IPS-15b (cell line): ENCODE measurements around the gene B3GAT1.
"Not testable (repeated sequence)": the region's sequence is repeated elsewhere in the genome, so short reads cannot be mapped to it uniquely, and the experiment has no call there.

Experiments
- H3K27me3 ChIP-seq: one replicate; pipeline ENCODE4 v1.6.1; 2013; ENCODE audit warnings: low read length; ENCODE audit not compliant: control insufficient read depth, insufficient read depth
- H3K36me3 ChIP-seq: one replicate; pipeline ENCODE4 v1.6.1; 2013; ENCODE audit warnings: low read length; ENCODE audit not compliant: control insufficient read depth, insufficient read depth
- H3K4me1 ChIP-seq: one replicate; pipeline ENCODE4 v1.6.1; 2013; ENCODE audit warnings: mild to moderate bottlenecking, low read length; ENCODE audit not compliant: control insufficient read depth, insufficient read depth
- H3K4me3 ChIP-seq: one replicate; pipeline ENCODE4 v1.5.1; 2013; ENCODE audit warnings: low read depth, low read length
- H3K9ac ChIP-seq: one replicate; pipeline ENCODE4 v1.6.1; 2013; ENCODE audit warnings: low read depth, mild to moderate bottlenecking, low read length
- H3K9me3 ChIP-seq: one replicate; pipeline ENCODE4 v1.6.1; 2013; ENCODE audit warnings: mild to moderate bottlenecking, low read length; ENCODE audit not compliant: control insufficient read depth, insufficient read depth

The B3GAT1 gene

GRCh38 chr11:134452026-134452837 lies 40.2 kb upstream of the B3GAT1 start:
- Histone ChIP-seq H3K36me3 (no peaks in the 10 kb centered on the region), H3K27me3 (no peaks in the 10 kb centered on the region), H3K4me3 (no peak overlapping the region), H3K9ac (no peak overlapping the region), H3K9me3 (no peaks in the 10 kb centered on the region), H3K4me1 (no peaks in the 10 kb centered on the region)

GRCh38 chr11:134450186-134450585 lies 38.1 kb upstream of the B3GAT1 start:
- no peak overlapping the region for H3K9ac ChIP-seq
- H3K4me3 ChIP-seq: no peak overlapping the region
- H3K36me3 ChIP-seq: no peaks in the 10 kb centered on the region
- H3K27me3 ChIP-seq: no peaks in the 10 kb centered on the region
- H3K4me1 ChIP-seq: no peaks in the 10 kb centered on the region
- no peaks in the 10 kb centered on the region for H3K9me3 ChIP-seq

GRCh38 chr11:134449713-134450112 lies 37.7 kb upstream of the B3GAT1 start:
- Histone ChIP-seq H3K4me1 (no peaks in the 10 kb centered on the region), H3K4me3 (no peak overlapping the region), H3K36me3 (no peaks in the 10 kb centered on the region), H3K27me3 (no peaks in the 10 kb centered on the region), H3K9me3 (no peaks in the 10 kb centered on the region), H3K9ac (no peak overlapping the region)

GRCh38 chr11:134449051-134449450 lies 37.0 kb upstream of the B3GAT1 start:
- H3K9me3 ChIP-seq: no peaks in the 10 kb centered on the region
- no peaks in the 10 kb centered on the region for H3K27me3 ChIP-seq

DNA sequence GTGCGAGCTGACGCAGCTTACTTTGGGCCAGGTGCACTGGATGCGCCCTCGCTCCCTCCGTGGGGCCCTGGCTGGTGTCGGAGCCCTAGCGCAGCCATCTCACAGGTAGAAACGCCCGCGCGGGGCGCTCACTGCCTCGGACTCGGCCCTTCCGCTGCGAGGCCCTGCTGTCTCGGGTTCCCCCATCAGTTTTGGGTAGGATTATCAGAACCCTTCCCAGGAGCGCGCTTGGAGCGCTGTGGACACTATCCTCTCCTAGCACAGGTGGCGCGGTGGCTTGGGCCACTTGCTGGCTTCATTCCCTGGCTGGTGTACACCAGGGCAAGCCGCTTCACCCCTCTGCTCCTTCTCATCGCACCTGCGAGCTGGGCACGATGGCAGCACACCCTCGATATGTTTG lies 35.7 kb upstream of the B3GAT1 start:
- Histone ChIP-seq H3K9ac (no peak overlapping the region), H3K4me3 (no peak overlapping the region), H3K36me3 (no peaks in the 10 kb centered on the region), H3K4me1 (no peaks in the 10 kb centered on the region), H3K27me3 (no peaks in the 10 kb centered on the region), H3K9me3 (no peaks in the 10 kb centered on the region)

More at GRCh38 chr11:134449051-134449450, 37.0 kb upstream of the B3GAT1 start:
- Histone ChIP-seq H3K36me3 (no peaks in the 10 kb centered on the region), H3K9ac (no peak overlapping the region), H3K4me3 (no peak overlapping the region), H3K4me1 (no peaks in the 10 kb centered on the region)

DNA sequence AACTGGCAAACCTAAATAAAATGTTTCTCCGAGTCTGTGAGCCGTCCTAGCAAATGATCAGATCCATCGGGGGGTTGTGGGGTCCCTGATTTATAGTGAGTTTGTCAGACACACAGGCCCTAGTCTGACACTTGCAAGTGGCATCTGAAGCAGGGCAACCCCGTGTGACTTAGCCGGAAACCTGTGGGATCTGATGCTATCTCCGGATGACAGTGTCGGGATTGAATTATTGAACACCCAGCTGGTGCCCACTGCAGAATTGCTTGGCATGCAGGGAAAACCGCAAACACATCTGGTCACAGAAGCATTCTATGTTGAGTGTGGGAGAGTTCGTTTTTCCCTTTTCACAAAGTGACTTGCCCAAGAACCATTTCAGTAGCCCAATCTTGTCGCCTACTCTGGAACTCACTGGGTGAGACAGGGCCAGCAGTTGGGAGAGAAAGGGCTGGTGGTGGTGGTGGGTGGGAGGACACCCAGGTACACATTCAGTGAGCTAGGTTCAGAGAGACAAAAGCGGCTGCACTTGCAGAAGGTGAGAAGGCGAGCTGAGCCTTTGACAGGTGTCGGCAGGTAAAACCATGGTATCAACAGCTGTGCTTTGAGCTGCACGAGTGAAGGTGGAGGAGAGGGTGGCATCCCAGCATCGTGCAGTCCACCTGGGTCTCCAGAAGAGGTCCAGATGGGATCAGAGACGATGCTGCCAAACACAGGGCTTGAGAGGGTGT lies 33.7 kb upstream of the B3GAT1 start:
- Histone ChIP-seq H3K27me3 (no peaks in the 10 kb centered on the region), H3K36me3 (no peaks in the 10 kb centered on the region), H3K9me3 (no peaks in the 10 kb centered on the region), H3K4me1 (no peaks in the 10 kb centered on the region), H3K4me3 (no peak overlapping the region), H3K9ac (no peak overlapping the region)

DNA sequence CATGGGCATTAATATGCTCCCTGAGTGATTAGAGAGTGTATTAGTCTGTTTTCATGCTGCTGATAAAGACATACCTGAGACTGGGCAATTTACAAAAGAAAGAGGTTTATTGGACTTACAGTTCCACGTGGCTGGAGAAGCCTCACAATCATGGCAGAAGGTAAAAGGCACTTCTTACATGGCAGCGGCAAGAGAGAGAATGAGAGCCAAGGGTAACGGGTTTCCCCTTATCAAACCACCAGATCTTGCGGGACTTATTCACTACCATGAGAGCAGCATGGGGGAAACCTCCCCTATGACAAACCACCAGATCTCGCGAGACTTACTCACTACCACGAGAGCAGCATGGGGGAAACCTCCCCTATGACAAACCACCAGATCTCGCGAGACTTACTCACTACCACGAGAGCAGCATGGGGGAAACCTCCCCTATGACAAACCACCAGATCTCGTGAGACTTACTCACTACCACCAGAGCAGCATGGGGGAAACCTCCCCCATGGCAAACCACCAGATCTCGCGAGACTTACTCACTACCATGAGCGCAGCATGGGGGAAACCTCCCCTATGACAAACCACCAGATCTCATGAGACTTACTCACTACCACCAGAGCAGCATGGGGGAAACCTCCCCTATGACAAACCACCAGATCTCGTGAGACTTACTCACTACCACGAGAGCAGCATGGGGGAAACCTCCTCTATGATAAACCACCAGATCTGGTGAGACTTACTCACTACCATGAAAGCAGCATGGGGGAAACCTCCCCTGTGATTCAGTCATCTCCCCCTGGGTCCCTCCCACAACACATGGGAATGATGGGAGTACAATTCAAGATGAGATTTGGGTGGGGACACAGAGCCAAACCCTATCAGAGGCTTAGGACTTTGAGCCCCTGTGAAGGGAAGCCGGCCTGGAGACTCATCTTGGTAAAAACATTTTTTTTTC lies 32.4 kb upstream of the B3GAT1 start:
- H3K9me3 ChIP-seq, H3K36me3 ChIP-seq, H3K9ac ChIP-seq, H3K4me3 ChIP-seq, H3K4me1 ChIP-seq, H3K27me3 ChIP-seq: not testable (repeated sequence)

GRCh38 chr11:134443246-134443645 lies 31.2 kb upstream of the B3GAT1 start:
- H3K9me3 ChIP-seq: no peaks in the 10 kb centered on the region
- no peaks in the 10 kb centered on the region for H3K36me3 ChIP-seq
- H3K4me3 ChIP-seq: no peak overlapping the region
- no peak overlapping the region for H3K9ac ChIP-seq
- no peaks in the 10 kb centered on the region for H3K4me1 ChIP-seq
- H3K27me3 ChIP-seq: no peaks in the 10 kb centered on the region

- H3K9ac ChIP-seq: no peak overlapping the region
- H3K36me3 ChIP-seq: no peaks in the 10 kb centered on the region
- no peaks in the 10 kb centered on the region for H3K9me3 ChIP-seq
- no peak overlapping the region for H3K4me3 ChIP-seq
- no peaks in the 10 kb centered on the region for H3K27me3 ChIP-seq
- no peaks in the 10 kb centered on the region for H3K4me1 ChIP-seq
These were observed 30.2 kb upstream of the B3GAT1 start for GRCh38 chr11:134442246-134442645.

DNA sequence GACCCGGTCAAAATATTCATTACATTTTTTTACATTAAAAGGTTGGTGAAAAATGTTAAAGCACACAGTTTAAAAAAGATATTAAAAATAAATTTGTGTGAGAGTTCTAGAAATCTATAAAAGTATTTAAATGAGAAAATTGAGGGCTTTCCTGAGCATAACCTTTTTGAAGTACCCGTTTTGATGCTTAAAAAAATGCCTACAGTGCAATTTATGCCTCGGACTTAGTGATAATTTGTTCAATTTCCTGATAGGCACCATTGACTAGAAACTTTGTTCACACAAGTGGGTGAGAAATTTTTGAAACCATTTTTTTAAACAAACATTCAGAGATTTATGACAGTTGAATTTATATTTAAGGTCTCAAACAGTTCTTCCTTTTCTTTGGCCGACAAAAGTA lies 29.7 kb upstream of the B3GAT1 start:
- Histone ChIP-seq H3K36me3 (no peaks in the 10 kb centered on the region), H3K27me3 (no peaks in the 10 kb centered on the region), H3K4me1 (no peaks in the 10 kb centered on the region), H3K4me3 (no peak overlapping the region), H3K9ac (no peak overlapping the region), H3K9me3 (no peaks in the 10 kb centered on the region)

DNA sequence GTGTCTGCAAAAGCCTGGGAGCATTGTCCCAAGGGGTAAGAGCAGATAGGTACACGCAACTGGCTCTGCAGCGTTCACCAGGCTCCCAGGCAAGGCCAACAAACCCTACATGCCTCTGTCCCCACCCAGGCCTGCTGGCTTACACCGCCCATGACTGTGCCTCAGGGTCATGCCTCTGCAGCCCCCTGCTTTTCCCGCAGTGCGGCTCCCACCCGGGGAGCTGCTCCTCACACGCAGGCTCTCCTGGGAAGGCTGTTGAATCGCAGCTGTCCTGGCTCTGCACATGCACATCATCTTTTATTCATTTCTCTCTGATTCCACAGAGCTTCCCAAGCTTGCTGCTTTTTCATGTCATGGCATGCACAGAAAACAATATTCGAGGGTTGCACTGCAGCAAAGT lies 29.2 kb upstream of the B3GAT1 start:
- Histone ChIP-seq H3K27me3 (no peaks in the 10 kb centered on the region), H3K9me3 (no peaks in the 10 kb centered on the region), H3K4me3 (no peak overlapping the region), H3K4me1 (no peaks in the 10 kb centered on the region), H3K9ac (no peak overlapping the region), H3K36me3 (no peaks in the 10 kb centered on the region)
